Measurements from ENCODE around the gene MBD5. TPM values are rescaled to one million over a fixed set of nuclear protein-coding genes. Genes with fewer than 3 reads are reported as not detected.

MBD5 gene
- total RNA-seq, 1 donor from 2014 or later, result 100 TPM

GRCh38 chr2:148475626-148476025 lies 454.7 kb downstream of the MBD5 start:
- H3K27ac Mint-ChIP-seq, result no peak overlapping the region
- no peak for TF ChIP-seq CTCF (IDR thresholded peaks at IDR 0.05; ENCODE audit: unreplicated experiment)
- DNase-seq (ENCODE audit: low spot score in 2 of 2, unreplicated experiment in 2 of 2), result no peak
- no peaks in the 10 kb centered on the region for H3K9me3 Mint-ChIP-seq
- H3K4me3 Mint-ChIP-seq, result no peak overlapping the region
- H3K36me3 Mint-ChIP-seq, result no peaks in the 10 kb centered on the region
- no peaks in the 10 kb centered on the region for H3K27me3 Mint-ChIP-seq (ENCODE audit: low read depth)
- peaks cover 3% of the 10 kb centered on the region for H3K4me1 Mint-ChIP-seq

- no peak for DNase-seq (ENCODE audit: low spot score in 2 of 2, unreplicated experiment in 2 of 2)
- peaks cover 7% of the 10 kb centered on the region for H3K36me3 Mint-ChIP-seq
- TF ChIP-seq CTCF (IDR thresholded peaks at IDR 0.05; ENCODE audit: unreplicated experiment), result no peak
- H3K9me3 Mint-ChIP-seq, result peaks cover 4% of the 10 kb centered on the region
- no peak overlapping the region for H3K27ac Mint-ChIP-seq
- H3K4me3 Mint-ChIP-seq, result no peak overlapping the region
- peaks cover 5% of the 10 kb centered on the region for H3K4me1 Mint-ChIP-seq
- H3K27me3 Mint-ChIP-seq (ENCODE audit: low read depth), result no peaks in the 10 kb centered on the region
Measured at GRCh38 chr2:148479398-148479797, 458.5 kb downstream of the MBD5 start.

GRCh38 chr2:148483665-148484064 lies 462.8 kb downstream of the MBD5 start:
- no peak overlapping the region for H3K27ac Mint-ChIP-seq
- H3K9me3 Mint-ChIP-seq, result peaks cover 4% of the 10 kb centered on the region
- H3K36me3 Mint-ChIP-seq, result peaks cover 17% of the 10 kb centered on the region
- H3K4me1 Mint-ChIP-seq, result peaks cover 11% of the 10 kb centered on the region
- no peak for DNase-seq (ENCODE audit: low spot score in 2 of 2, unreplicated experiment in 2 of 2)
- no peak overlapping the region for H3K4me3 Mint-ChIP-seq
- no peak for TF ChIP-seq CTCF (IDR thresholded peaks at IDR 0.05; ENCODE audit: unreplicated experiment)
- no peaks in the 10 kb centered on the region for H3K27me3 Mint-ChIP-seq (ENCODE audit: low read depth)

- Mint-ChIP-seq H3K27me3 (ENCODE audit: low read depth) (no peaks in the 10 kb centered on the region), H3K27ac (no peak overlapping the region), H3K4me1 (peaks cover 11% of the 10 kb centered on the region), H3K9me3 (peaks cover 4% of the 10 kb centered on the region), H3K4me3 (no peak overlapping the region), H3K36me3 (peaks cover 17% of the 10 kb centered on the region)
- no peak for TF ChIP-seq CTCF (IDR thresholded peaks at IDR 0.05; ENCODE audit: unreplicated experiment)
- DNase-seq (ENCODE audit: low spot score in 2 of 2, unreplicated experiment in 2 of 2), result no peak
Measured at GRCh38 chr2:148484066-148484465, 463.2 kb downstream of the MBD5 start.

GRCh38 chr2:148486655-148487054 lies 465.8 kb downstream of the MBD5 start:
- H3K4me3 Mint-ChIP-seq, result no peak overlapping the region
- H3K36me3 Mint-ChIP-seq, result peaks cover 34% of the 10 kb centered on the region
- H3K4me1 Mint-ChIP-seq, result peaks cover 26% of the 10 kb centered on the region
- no peak for TF ChIP-seq CTCF (IDR thresholded peaks at IDR 0.05; ENCODE audit: unreplicated experiment)
- H3K9me3 Mint-ChIP-seq, result peaks cover 4% of the 10 kb centered on the region
- H3K27ac Mint-ChIP-seq, result no peak overlapping the region
- no peaks in the 10 kb centered on the region for H3K27me3 Mint-ChIP-seq (ENCODE audit: low read depth)
- DNase-seq (ENCODE audit: low spot score in 2 of 2, unreplicated experiment in 2 of 2), result no peak

- DNase-seq (ENCODE audit: low spot score in 2 of 2, unreplicated experiment in 2 of 2), result no peak
- Mint-ChIP-seq H3K4me3 (no peak overlapping the region), H3K27ac (no peak overlapping the region), H3K4me1 (peaks cover 32% of the 10 kb centered on the region), H3K9me3 (peaks cover 4% of the 10 kb centered on the region), H3K27me3 (ENCODE audit: low read depth) (no peaks in the 10 kb centered on the region), H3K36me3 (peaks cover 34% of the 10 kb centered on the region)
- TF ChIP-seq CTCF (IDR thresholded peaks at IDR 0.05; ENCODE audit: unreplicated experiment), result no peak
Measured at GRCh38 chr2:148487439-148487838, 466.5 kb downstream of the MBD5 start.
